H1 (cell line): ENCODE measurements around the gene RAI14. TPM values are rescaled to one million over a fixed set of nuclear protein-coding genes. Genes with fewer than 3 reads are reported as not detected.

ENCODE experiments used
- CTCF ChIA-PET: fragments of 300-600 bp; sonication (Branson Sonifier 250); formaldehyde crosslinking; loops from one replicate; lab custom pipeline; 2021; ENCODE audit not compliant: partially characterized antibody; lab: Charles Lee
- POLR2A ChIA-PET: fragments of 300-600 bp; sonication (Branson Sonifier 250); formaldehyde crosslinking; loops from one replicate; lab custom pipeline; 2021; ENCODE audit warnings: inconsistent platforms; ENCODE audit not compliant: partially characterized antibody; lab: Charles Lee
- DNase-seq, 2 experiments: peaks; one replicate each; pipeline versions ENCODE4 v3.0.0 to v3.0.0-alpha.2; 2010 to 2022; ENCODE audit warnings: low spot score in 2 of 2, low read depth in 1 of 2, mixed read lengths in 1 of 2
- FAIRE-seq: peaks from 2 replicates; lab custom pipeline; 2011; peaks lifted over from hg19 to GRCh38; lab: Jason Lieb, UNC
- H2AFZ ChIP-seq: 2 replicates; pipeline ENCODE4 v1.8.1; 2012; ENCODE audit warnings: low read length, inconsistent platforms
- H2AK5ac ChIP-seq: 2 replicates; pipeline ENCODE4 v1.6.1; 2013; ENCODE audit warnings: low read depth, low read length
- H2BK120ac ChIP-seq: replicated peaks from 2 replicates; pipeline ENCODE3; 2013; ENCODE audit warnings: low read depth, low read length, inconsistent platforms
- H2BK12ac ChIP-seq: 2 replicates; pipeline ENCODE4 v1.6.1; 2013; ENCODE audit warnings: low read depth, low read length
- H2BK15ac ChIP-seq: 2 replicates; pipeline ENCODE4 v1.6.1; 2013; ENCODE audit warnings: low read length
- H2BK20ac ChIP-seq: 2 replicates; pipeline ENCODE4 v1.6.1; 2013; ENCODE audit warnings: low read length
- H2BK5ac ChIP-seq: 2 replicates; pipeline ENCODE4 v1.6.1; 2013; ENCODE audit warnings: low read depth, low read length
- H3K14ac ChIP-seq: 2 replicates; pipeline ENCODE4 v1.6.1; 2013; ENCODE audit warnings: inconsistent platforms; ENCODE audit not compliant: insufficient read length
- H3K18ac ChIP-seq: 2 replicates; pipeline ENCODE4 v1.6.1; 2013; ENCODE audit warnings: low read length; ENCODE audit errors: extremely low read depth
- H3K23ac ChIP-seq: 2 replicates; pipeline ENCODE4 v1.6.1; 2013; ENCODE audit warnings: inconsistent platforms; ENCODE audit not compliant: insufficient read length
- H3K23me2 ChIP-seq: 2 replicates; pipeline ENCODE4 v1.6.1; 2013; ENCODE audit warnings: low read depth, low read length
- H3K27ac ChIP-seq: 2 replicates; pipeline ENCODE4 v1.6.1; 2011; ENCODE audit warnings: low read depth, low read length, inconsistent platforms
- H3K27me3 ChIP-seq, 4 experiments: replicated peaks in 1 of 4; 1 replicate in 1 of 4; 2 replicates in 3 of 4; pipeline versions ENCODE4 v1.6.1 to v1.8.1; 2011 to 2013; ENCODE audit warnings: low read length in 3 of 4, mild to moderate bottlenecking in 3 of 4, inconsistent platforms in 2 of 4, mixed read lengths in 2 of 4, moderate library complexity in 1 of 4; ENCODE audit not compliant: control insufficient read depth in 3 of 4, insufficient read depth in 3 of 4; ENCODE audit errors: extremely low read depth in 1 of 4
- H3K36me3 ChIP-seq, 4 experiments: 2 replicates each; pipeline versions ENCODE4 v1.6.1 to v1.8.1; 2011 to 2013; ENCODE audit warnings: mild to moderate bottlenecking in 4 of 4, low read length in 3 of 4, moderate library complexity in 2 of 4, control low read depth in 1 of 4, inconsistent platforms in 1 of 4; ENCODE audit not compliant: insufficient read depth in 4 of 4, control insufficient read depth in 2 of 4
- H3K4ac ChIP-seq: replicated peaks from 2 replicates; pipeline ENCODE3; 2013; ENCODE audit warnings: low read length, low read depth, mixed read lengths, inconsistent platforms; ENCODE audit not compliant: insufficient read length
- H3K4me1 ChIP-seq, 4 experiments: replicated peaks in 1 of 4; 1 replicate in 1 of 4; 2 replicates in 3 of 4; pipeline versions ENCODE4 v1.6.1 to v1.8.1; 2011 to 2013; ENCODE audit warnings: low read length in 3 of 4, inconsistent platforms in 2 of 4, mixed read lengths in 1 of 4; ENCODE audit not compliant: insufficient read depth in 4 of 4, control insufficient read depth in 3 of 4
- H3K4me2 ChIP-seq, 2 experiments: 2 replicates each; pipeline versions ENCODE4 v1.6.1 to v1.8.1; 2011 to 2013; ENCODE audit warnings: low read depth in 2 of 2, low read length in 2 of 2, control low read depth in 1 of 2, inconsistent platforms in 1 of 2, mild to moderate bottlenecking in 1 of 2; ENCODE audit not compliant: insufficient read depth in 1 of 2
- H3K4me3 ChIP-seq, 4 experiments: fragments of 200-600, 300-600 bp in 1 of 4; sonication (generic), shearing (Covaris generic), sonication (Bioruptor Twin) in 1 of 4; 2 replicates each; pipeline versions ENCODE4 v1.5.1 to v1.8.1; 2011 to 2016; ENCODE audit warnings: low read length in 4 of 4, low read depth in 3 of 4, control low read depth in 2 of 4, inconsistent platforms in 2 of 4, mild to moderate bottlenecking in 2 of 4, mixed read lengths in 1 of 4, moderate library complexity in 1 of 4; ENCODE audit not compliant: insufficient read depth in 2 of 4; ENCODE audit errors: extremely low read depth in 1 of 4
- H3K56ac ChIP-seq: replicated peaks from 2 replicates; pipeline ENCODE3; 2013; ENCODE audit warnings: low read depth, mild to moderate bottlenecking, mixed read lengths, low read length, inconsistent platforms; ENCODE audit not compliant: insufficient read length
- H3K79me1 ChIP-seq: 2 replicates; pipeline ENCODE4 v1.6.1; 2013; ENCODE audit warnings: low read depth, low read length, control low read depth
- H3K79me2 ChIP-seq, 2 experiments: 2 replicates each; pipeline versions ENCODE4 v1.6.1 to v1.8.1; 2012 to 2013; ENCODE audit warnings: low read length in 2 of 2, mild to moderate bottlenecking in 2 of 2, inconsistent platforms in 1 of 2; ENCODE audit not compliant: insufficient read depth in 2 of 2, control insufficient read depth in 1 of 2
- H3K9ac ChIP-seq, 4 experiments: replicated peaks in 1 of 4; 1 replicate in 1 of 4; 2 replicates in 3 of 4; pipeline versions ENCODE4 v1.6.1 to v1.8.1; 2011 to 2013; ENCODE audit warnings: low read depth in 3 of 4, low read length in 3 of 4, control low read depth in 2 of 4, mild to moderate bottlenecking in 2 of 4, moderate library complexity in 2 of 4, inconsistent platforms in 1 of 4; ENCODE audit errors: extremely low read depth in 1 of 4
- H3K9me3 ChIP-seq, 2 experiments: 2 replicates each; pipeline versions ENCODE4 v1.6.1 to v1.8.1; 2012 to 2013; ENCODE audit warnings: mild to moderate bottlenecking in 2 of 2, moderate library complexity in 2 of 2, control low read depth in 1 of 2, inconsistent platforms in 1 of 2, low read depth in 1 of 2, low read length in 1 of 2, mixed read lengths in 1 of 2; ENCODE audit not compliant: insufficient read depth in 2 of 2
- H4K20me1 ChIP-seq, 2 experiments: replicated peaks in 1 of 2; 2 replicates each; pipeline versions ENCODE3 to v1.8.1; 2011 to 2013; ENCODE audit warnings: inconsistent platforms in 2 of 2, low read length in 2 of 2, mild to moderate bottlenecking in 1 of 2; ENCODE audit not compliant: insufficient read depth in 2 of 2, control insufficient read depth in 1 of 2
- H4K5ac ChIP-seq: 2 replicates; pipeline ENCODE4 v1.6.1; 2013; ENCODE audit warnings: low read length, low read depth, mixed read lengths, inconsistent platforms; ENCODE audit not compliant: insufficient read length
- H4K8ac ChIP-seq: 2 replicates; pipeline ENCODE4 v1.8.0; 2013; ENCODE audit warnings: mild to moderate bottlenecking, moderate library complexity, low read length, inconsistent platforms; ENCODE audit not compliant: insufficient read depth; ENCODE audit errors: extremely low read depth
- H4K91ac ChIP-seq: replicated peaks from 2 replicates; pipeline ENCODE3; 2013; ENCODE audit warnings: low read length, mixed read lengths, inconsistent platforms; ENCODE audit not compliant: insufficient read length
- CEBPB ChIP-seq: IDR thresholded peaks from 2 replicates; pipeline ENCODE4 v1.6.1; 2012; ENCODE audit warnings: low read depth, low read length
- CHD2 ChIP-seq: IDR thresholded peaks from 2 replicates; pipeline ENCODE4 v1.6.1; 2012; ENCODE audit warnings: low read length, improper control_type of control experiment
- CTCF ChIP-seq, 3 experiments: IDR thresholded peaks; 1 replicate in 2 of 3; 2 replicates in 1 of 3; pipeline versions ENCODE4 v1.5.1 to v1.6.1; 2011; ENCODE audit warnings: low read length in 3 of 3, mild to moderate bottlenecking in 3 of 3, inconsistent platforms in 2 of 3, low read depth in 1 of 3, moderate library complexity in 1 of 3; ENCODE audit not compliant: insufficient read depth in 1 of 3; ENCODE audit errors: control extremely low read depth in 1 of 3
- EP300 ChIP-seq, 2 experiments: IDR thresholded peaks; 1 replicate in 1 of 2; 2 replicates in 1 of 2; pipeline ENCODE4 v1.6.1; 2011 to 2012; ENCODE audit warnings: low read depth in 2 of 2, low read length in 2 of 2, mild to moderate bottlenecking in 2 of 2, borderline replicate concordance in 1 of 2, inconsistent platforms in 1 of 2, moderate library complexity in 1 of 2
- MAFK ChIP-seq: IDR thresholded peaks from 2 replicates; pipeline ENCODE4 v1.6.1; 2012; ENCODE audit warnings: low read depth, mild to moderate bottlenecking, improper control_type of control experiment, low read length
- POLR2A ChIP-seq, 2 experiments: IDR thresholded peaks; 1 replicate in 1 of 2; 2 replicates in 1 of 2; pipeline ENCODE4 v1.6.1; 2011; ENCODE audit warnings: low read depth in 2 of 2, low read length in 2 of 2, mild to moderate bottlenecking in 2 of 2; ENCODE audit errors: control extremely low read depth in 1 of 2
- SP1 ChIP-seq: IDR thresholded peaks from 2 replicates; pipeline ENCODE4 v1.6.1; 2011; ENCODE audit warnings: low read depth, low read length
- TAF1 ChIP-seq: IDR thresholded peaks from 2 replicates; pipeline ENCODE4 v1.6.1; 2011; ENCODE audit warnings: mild to moderate bottlenecking, low read depth, low read length
- TBP ChIP-seq: IDR thresholded peaks from 2 replicates; pipeline ENCODE4 v1.6.1; 2011; ENCODE audit warnings: low read depth, low read length, improper control_type of control experiment
- WGBS, 2 experiments: shearing (Covaris generic) in 1 of 2; methylation state at CpG; one replicate each; pipeline versions ENCODE4 v1.1.6 to v1.1.7; 2013 to 2015; ENCODE audit warnings: low lambda C conversion rate in 2 of 2, mixed read lengths in 2 of 2, inconsistent platforms in 1 of 2, low coverage in 1 of 2, missing lambda C conversion rate in 1 of 2; ENCODE audit not compliant: insufficient replicate concordance in 2 of 2, insufficient coverage in 1 of 2, insufficient read length in 1 of 2; ENCODE audit errors: extremely low coverage in 1 of 2, missing lambda C conversion rate in 1 of 2; 5-methylcytosine and 5-hydroxymethylcytosine counted together
- polyA plus RNA-seq, 7 experiments: library from polyadenylated mRNA; depleted of rRNA in 3 of 7; stranded (reverse) in 5 of 7; unstranded in 2 of 7; fragments of >200 nt in 5 of 7; fragments of 200-250 nt in 2 of 7; gene quantifications; 1 replicate in 5 of 7; 2 replicates in 1 of 7; 4 replicates in 1 of 7; pipeline versions ENCODE4 v1.2.1 to v1.2.3, GENCODE V29; 2011 to 2013; ENCODE audit warnings: missing spikeins in 2 of 7, mixed read lengths in 2 of 7
- total RNA-seq: library from RNA; stranded (reverse); fragmentation: NEBNext Ultra II Directional; extraction: Animal tissue kit (Norgen Biotek cat#: 25700); gene quantifications from 2 replicates; pipeline ENCODE4 v1.2.1, GENCODE V29; 2021

The RAI14 gene
- total and polyA plus RNA-seq, 2 of the 8 experiments (the other 6 are each of a cell fraction or from before 2014, with no cell fraction given), result 48.4 to 210 TPM

DNA sequence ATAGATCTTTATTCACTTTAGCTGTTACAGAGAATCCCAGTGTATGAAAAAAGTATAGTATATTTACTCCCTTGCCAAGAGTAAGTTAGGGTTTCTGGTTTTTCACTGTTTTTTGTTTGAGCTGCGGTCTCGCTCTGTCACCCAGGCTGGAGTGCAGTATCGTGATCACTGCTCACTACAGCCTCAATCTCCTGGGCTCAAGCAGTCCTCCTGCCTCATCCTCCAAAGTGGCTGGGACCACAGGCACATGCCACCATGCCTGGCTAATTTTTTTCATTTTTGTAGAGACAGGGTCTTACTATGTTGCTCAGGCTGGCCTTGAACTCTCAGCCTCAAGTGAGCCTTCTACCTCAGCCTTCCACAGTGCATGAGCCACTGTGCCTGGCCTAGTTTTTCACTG lies 3.0 kb downstream of the RAI14 start:
- Histone ChIP-seq H2BK12ac (no peak overlapping the region), H3K9me3 (no peaks in the 10 kb centered on the region), H2AFZ (no peak overlapping the region), H3K79me2 (peaks cover 56 to 74% of the 10 kb centered on the region in 2 experiments), H4K5ac (no peak overlapping the region), H2BK20ac (no peak overlapping the region), H3K27me3 (no peaks in the 10 kb centered on the region), H3K36me3 (peaks cover 0 to 17% (median 8%) of the 10 kb centered on the region in 4 experiments; a peak in 3 of 8 replicates), H3K4me2 (peak overlapping the region in 1 of 2 experiments; percentile 36; a peak in 1 of 4 replicates), H3K27ac (no peak overlapping the region), H3K23ac (no peak overlapping the region), H3K4me1 (peaks cover 6 to 17% (median 13%) of the 10 kb centered on the region in 4 experiments; a peak in 6 of 7 replicates)
- CTCF ChIA-PET, result interaction anchor here (0.7 to 1.1 kb wide), 3 partner anchors 33 to 120 kb away, joined by 3 to 4 read pairs (median 3); no protein-coding TSS in a partner anchor
- 94% methylated on average over 3 of the region's 3 CpGs; no CpG with 5 or more reads in 1 of the 2 experiments for WGBS, 2 experiments
- TF ChIP-seq SP1 (no peak), POLR2A (IDR thresholded peaks at IDR 0.05; ENCODE audit: control extremely low read depth in 1 of 2, low read depth in 2 of 2, low read length in 2 of 2) (no peak), CHD2 (no peak), TAF1 (no peak), CTCF (IDR thresholded peaks at IDR 0.05; ENCODE audit: control extremely low read depth in 1 of 3, insufficient read depth in 1 of 3, low read depth in 1 of 3, low read length in 3 of 3) (no peak), TBP (no peak), EP300 (IDR thresholded peaks at IDR 0.05; ENCODE audit: borderline replicate concordance in 1 of 2, low read depth in 2 of 2, low read length in 2 of 2) (no peak), CEBPB (no peak), MAFK (no peak)
- TF ChIP-seq, all 59 proteins: peak for 0
- Histone ChIP-seq H2AK5ac (no peak overlapping the region), H3K4me3 (peak overlapping the region in 1 of 4 experiments; percentile 22; a peak in 1 of 8 replicates), H2BK5ac (no peak overlapping the region), H3K4ac (no peak overlapping the region), H3K18ac (no peak overlapping the region), H4K8ac (0 out of 2 replicates have a peak overlapping the region, but pooled peaks have one; percentile 46), H4K20me1 (peaks cover 13 to 14% of the 10 kb centered on the region in 2 experiments), H2BK15ac (no peak overlapping the region), H2BK120ac (no peak overlapping the region), H3K79me1 (peaks cover 3% of the 10 kb centered on the region), H4K91ac (no peak overlapping the region), H3K56ac (no peak overlapping the region), H3K23me2 (peaks cover 17% of the 10 kb centered on the region), H3K9ac (0 out of 7 replicates have a peak overlapping the region, but pooled peaks of 1 of the 4 experiments have one; percentile 20), H3K14ac (no peak overlapping the region)
- no peak for FAIRE-seq
- DNase-seq, result no peak
- POLR2A ChIA-PET, result interaction anchor here (1.8 kb wide), 1 partner anchor 30 kb away, joined by 3 read pairs; no protein-coding TSS in a partner anchor
